Left lung (tissue), 10 donors: Measurements from ENCODE around the gene DLG3. TPM values are rescaled to one million over a fixed set of nuclear protein-coding genes. Genes with fewer than 3 reads are reported as not detected.

ENCODE experiments used
- ATAC-seq: fragments of 200-7000 bp; cut with Tn5 transposase; one replicate; pipeline ENCODE4 v1.9.1; 2020; ENCODE audit warnings: moderate library complexity
- DNase-seq, 4 donors: peaks; one replicate each; pipeline ENCODE4 v3.0.0-alpha.2; 2013 to 2020
- H3K27ac ChIP-seq, 2 donors: fragments of 200-600 bp; sonication (generic) in 1 of 2; one replicate each; pipeline versions ENCODE4 v1.5.0 to v1.8.0; 2020 to 2021
- H3K27me3 ChIP-seq, 2 donors: fragments of 200-600 bp; sonication (generic) in 1 of 2; one replicate each; pipeline versions ENCODE4 v1.5.0 to v1.8.0; 2020 to 2021
- H3K36me3 ChIP-seq, 2 donors: fragments of 200-600 bp; sonication (generic) in 1 of 2; one replicate each; pipeline versions ENCODE4 v1.5.0 to v1.8.0; 2020 to 2021
- H3K4me1 ChIP-seq, 2 donors: fragments of 200-600 bp; one replicate each; pipeline ENCODE4 v1.8.0; 2021
- H3K4me3 ChIP-seq, 2 donors: fragments of 200-600 bp; sonication (generic) in 1 of 2; one replicate each; pipeline versions ENCODE4 v1.5.0 to v1.8.0; 2020 to 2021; ENCODE audit warnings: mild to moderate bottlenecking in 1 of 2
- H3K9me3 ChIP-seq, 2 donors: fragments of 200-600 bp; sonication (generic) in 1 of 2; one replicate each; pipeline versions ENCODE4 v1.5.0 to v1.8.0; 2020 to 2021
- intact Hi-C, 2 donors: fragments of 100-400 bp; cut with DNase I; formaldehyde crosslinking; loops; one replicate each; pipeline versions ENCODE4 v1.11.2 to v1.14.2; 2022
- polyA plus RNA-seq, 6 donors: library from polyadenylated mRNA; unstranded; fragments of 120-200 nt; gene quantifications; one replicate each; pipeline ENCODE4 v1.2.1, GENCODE V29; 2013; ENCODE audit not compliant: insufficient read length in 6 of 6
- total RNA-seq, 2 donors: library from RNA; stranded (reverse); fragmentation: NEBNext Ultra II Directional; extraction: Animal tissue kit (Norgen Biotek cat#: 25700); gene quantifications; one replicate each; pipeline ENCODE4 v1.2.1, GENCODE V29; 2021
- TF ChIP-seq, protein P1 (sequence below), 2 donors: fragments of 200-600 bp; sonication (generic) in 1 of 2; IDR thresholded peaks; one replicate each; pipeline versions ENCODE4 v1.5.0 to v1.8.0; 2021; ENCODE audit warnings: antibody characterized with exemption in 2 of 2
- donor health status: DM: no; HTN: yes; CAD: no.
- donor health status: DM: no; HTN: no; CAD: no.

DLG3 gene
- total and polyA plus RNA-seq, 8 donors, result 22.3 to 56.2 (median 50.9) TPM

DNA sequence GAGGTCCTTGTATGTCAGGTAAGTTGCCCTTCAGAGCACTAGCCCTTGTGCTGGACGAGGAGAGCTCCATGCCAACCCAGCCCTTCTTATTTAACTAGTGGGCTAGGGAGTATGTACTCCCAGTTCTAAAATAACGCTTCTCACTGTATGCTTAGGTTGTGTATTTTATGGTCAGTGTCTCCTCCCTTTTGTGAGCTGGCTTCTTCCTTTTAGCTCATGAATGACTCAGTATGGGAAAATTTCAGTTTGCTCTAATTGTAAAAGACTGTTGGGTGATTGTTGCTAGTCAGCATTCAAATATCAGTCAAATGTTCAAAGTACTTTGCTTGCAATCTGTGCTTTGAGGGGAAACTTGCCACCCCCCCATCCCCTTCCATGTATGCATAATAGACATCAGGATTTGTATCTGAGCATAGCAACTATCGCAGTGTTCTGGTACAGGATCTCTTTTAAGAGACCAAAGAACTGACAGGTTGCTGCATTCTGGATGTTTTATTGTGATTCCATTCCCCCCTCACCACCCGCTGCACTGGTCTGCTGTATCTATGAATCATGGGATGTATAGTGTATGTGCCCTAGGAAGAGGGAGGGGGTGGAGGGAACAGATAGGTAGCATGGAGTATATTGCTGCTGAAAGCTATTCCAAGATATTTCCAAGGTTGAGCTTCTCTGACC, 34.7 kb downstream of the DLG3 start:
- DNase-seq, result no peak
- peaks cover 4% of the 10 kb centered on the region in 2 donors for H3K4me1 ChIP-seq
- H3K9me3 ChIP-seq, result no peaks in the 10 kb centered on the region
- TF ChIP-seq, protein P1, sequence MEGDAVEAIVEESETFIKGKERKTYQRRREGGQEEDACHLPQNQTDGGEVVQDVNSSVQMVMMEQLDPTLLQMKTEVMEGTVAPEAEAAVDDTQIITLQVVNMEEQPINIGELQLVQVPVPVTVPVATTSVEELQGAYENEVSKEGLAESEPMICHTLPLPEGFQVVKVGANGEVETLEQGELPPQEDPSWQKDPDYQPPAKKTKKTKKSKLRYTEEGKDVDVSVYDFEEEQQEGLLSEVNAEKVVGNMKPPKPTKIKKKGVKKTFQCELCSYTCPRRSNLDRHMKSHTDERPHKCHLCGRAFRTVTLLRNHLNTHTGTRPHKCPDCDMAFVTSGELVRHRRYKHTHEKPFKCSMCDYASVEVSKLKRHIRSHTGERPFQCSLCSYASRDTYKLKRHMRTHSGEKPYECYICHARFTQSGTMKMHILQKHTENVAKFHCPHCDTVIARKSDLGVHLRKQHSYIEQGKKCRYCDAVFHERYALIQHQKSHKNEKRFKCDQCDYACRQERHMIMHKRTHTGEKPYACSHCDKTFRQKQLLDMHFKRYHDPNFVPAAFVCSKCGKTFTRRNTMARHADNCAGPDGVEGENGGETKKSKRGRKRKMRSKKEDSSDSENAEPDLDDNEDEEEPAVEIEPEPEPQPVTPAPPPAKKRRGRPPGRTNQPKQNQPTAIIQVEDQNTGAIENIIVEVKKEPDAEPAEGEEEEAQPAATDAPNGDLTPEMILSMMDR (IDR thresholded peaks at IDR 0.05), result no peak
- ATAC-seq, result peak; percentile 30
- no peaks in the 10 kb centered on the region for H3K36me3 ChIP-seq
- intact Hi-C loops, result no loop called here
- no peak overlapping the region for H3K4me3 ChIP-seq
- H3K27ac ChIP-seq, result peak overlapping the region; percentile 5 to 21
- peaks cover 0 to 5% of the 10 kb centered on the region in 2 donors for H3K27me3 ChIP-seq

DNA sequence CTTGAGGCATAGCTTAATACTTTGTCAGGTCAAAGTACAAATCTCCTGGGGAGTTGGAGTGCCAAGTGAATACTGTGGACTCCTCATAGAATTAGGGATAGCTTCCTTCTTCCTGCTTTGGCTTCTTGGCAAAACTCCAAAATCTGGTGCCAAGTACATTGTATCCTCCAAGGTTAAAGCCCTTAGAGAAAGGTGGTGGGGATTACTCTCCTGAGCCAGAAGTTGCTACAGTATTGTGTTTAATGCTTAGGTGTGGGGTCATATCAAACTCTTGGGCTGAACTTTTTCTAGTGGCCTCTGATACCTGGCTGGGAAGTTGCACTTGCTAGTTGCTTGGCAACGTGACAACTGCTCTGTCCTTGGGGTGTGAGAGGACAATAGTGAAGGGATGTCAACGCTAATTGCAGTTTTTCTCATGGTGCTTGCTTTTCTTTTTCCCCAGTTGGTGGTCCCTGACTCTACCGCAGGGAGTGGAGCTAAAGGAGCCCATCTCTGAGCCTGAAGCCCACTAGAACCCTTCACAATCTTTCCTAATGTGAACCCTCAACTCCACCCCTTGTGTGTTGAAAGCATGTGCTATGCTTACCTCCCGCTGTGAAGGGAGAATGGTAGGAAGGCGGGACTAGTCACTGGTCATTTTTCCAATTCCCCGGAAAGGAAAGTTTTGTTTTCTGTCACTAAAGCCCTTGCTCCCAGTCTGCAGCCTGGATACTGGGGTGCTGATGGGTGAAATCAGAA, 35.5 kb downstream of the DLG3 start:
- ATAC-seq, result no peak
- TF ChIP-seq, protein P1 (IDR thresholded peaks at IDR 0.05), result no peak
- Histone ChIP-seq H3K36me3 (no peaks in the 10 kb centered on the region), H3K27me3 (peaks cover 0 to 5% of the 10 kb centered on the region in 2 donors), H3K4me1 (peaks cover 4% of the 10 kb centered on the region in 2 donors), H3K9me3 (no peaks in the 10 kb centered on the region), H3K4me3 (no peak overlapping the region), H3K27ac (peak overlapping the region in 1 of 2 donors; percentile 21)
- no peak for DNase-seq
- intact Hi-C loops, result no loop called here

DNA sequence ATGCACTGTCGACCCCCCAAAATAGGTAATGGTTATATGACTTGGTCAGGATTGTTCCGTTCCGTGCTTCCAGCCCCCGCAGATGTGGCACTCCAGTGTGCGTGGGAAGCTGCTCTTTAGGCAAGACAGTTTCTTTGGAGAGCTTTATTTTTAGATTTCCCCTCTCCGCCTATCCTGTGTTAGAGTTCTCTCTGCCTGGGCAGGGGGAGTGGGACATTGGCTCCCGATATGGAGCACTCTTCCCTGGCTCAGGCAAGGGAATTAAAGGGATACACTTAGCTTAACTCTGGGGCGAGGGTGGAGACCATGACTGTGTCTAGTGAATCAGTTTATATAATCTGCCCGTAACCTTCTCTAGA, 36.0 kb downstream of the DLG3 start:
- DNase-seq (no peak), ATAC-seq (no peak)
- Histone ChIP-seq H3K9me3 (no peaks in the 10 kb centered on the region), H3K4me1 (peaks cover 4% of the 10 kb centered on the region in 2 donors), H3K27me3 (peaks cover 0 to 5% of the 10 kb centered on the region in 2 donors), H3K36me3 (no peaks in the 10 kb centered on the region), H3K27ac (no peak overlapping the region), H3K4me3 (no peak overlapping the region)
- intact Hi-C loops, result no loop called here
- TF ChIP-seq, protein P1 (IDR thresholded peaks at IDR 0.05), result no peak

DNA sequence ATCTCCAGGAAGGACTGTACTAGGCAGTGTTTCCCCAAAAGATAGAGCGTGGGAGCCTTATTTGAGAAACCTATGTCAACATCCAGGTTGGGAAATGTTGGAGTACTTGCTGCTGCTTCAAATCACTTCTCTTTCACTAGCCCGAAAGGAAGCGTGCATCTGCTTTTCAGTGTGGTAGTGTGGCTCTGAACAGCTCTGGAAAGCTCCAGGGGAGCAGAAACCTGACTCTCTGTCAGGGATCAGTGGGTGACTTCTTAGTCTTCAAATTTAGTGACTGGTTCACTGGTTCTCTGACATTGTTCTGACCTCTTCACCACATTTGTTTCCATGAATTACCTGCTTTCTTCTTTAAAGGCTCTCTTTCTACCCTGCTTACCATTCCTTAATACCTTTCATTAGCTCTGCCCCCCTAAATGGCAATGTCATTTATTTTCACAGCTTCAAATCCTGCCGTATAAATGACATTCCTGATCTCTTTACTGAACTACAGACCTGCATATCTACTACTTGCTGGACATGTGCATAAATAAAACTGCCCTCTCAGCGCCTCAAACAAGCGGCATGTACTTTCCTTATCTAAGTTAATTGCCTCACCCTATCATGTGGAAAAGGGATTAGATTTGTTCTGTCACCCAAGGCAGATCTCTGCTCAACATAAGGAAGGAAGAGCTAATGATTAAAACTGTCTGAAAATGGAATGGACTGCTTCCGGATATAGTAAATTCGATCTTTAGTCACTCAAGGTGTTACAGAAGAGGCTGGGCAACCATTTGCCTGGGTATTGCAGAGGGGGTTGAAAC, 37.0 kb downstream of the DLG3 start:
- intact Hi-C loops, result no loop called here
- Histone ChIP-seq H3K4me3 (no peak overlapping the region), H3K36me3 (no peaks in the 10 kb centered on the region), H3K27me3 (peaks cover 0 to 5% of the 10 kb centered on the region in 2 donors), H3K4me1 (peaks cover 4% of the 10 kb centered on the region in 2 donors), H3K27ac (peak overlapping the region in 1 of 2 donors; percentile 13), H3K9me3 (no peaks in the 10 kb centered on the region)
- ATAC-seq (peak; percentile 41), DNase-seq (no peak)
- TF ChIP-seq, protein P1 (IDR thresholded peaks at IDR 0.05), result no peak

DNA sequence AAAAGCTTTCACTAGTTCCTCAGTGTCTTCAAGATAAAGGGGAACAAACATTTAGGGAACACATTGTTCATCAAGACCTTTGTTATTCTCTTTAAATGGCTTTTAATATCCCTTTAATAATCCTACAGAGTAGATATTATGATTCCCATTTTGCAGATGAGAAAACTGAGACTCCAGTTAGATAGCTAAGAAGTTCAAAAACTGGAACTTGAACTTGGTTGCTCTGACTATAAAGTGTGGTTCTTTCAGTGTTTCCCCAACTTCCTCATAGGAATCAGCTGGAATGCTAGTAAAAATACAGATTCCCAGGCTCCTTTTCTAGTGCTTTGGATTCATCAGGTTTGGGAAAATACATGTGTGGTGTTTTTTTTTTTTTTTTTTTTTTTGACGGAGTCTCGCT, 37.7 kb downstream of the DLG3 start:
- H3K36me3 ChIP-seq, result no peaks in the 10 kb centered on the region
- peaks cover 4% of the 10 kb centered on the region in 2 donors for H3K4me1 ChIP-seq
- no peak for DNase-seq
- H3K27ac ChIP-seq, result no peak overlapping the region
- intact Hi-C loops, result no loop called here
- no peak for ATAC-seq
- no peak overlapping the region for H3K4me3 ChIP-seq
- H3K27me3 ChIP-seq, result peaks cover 0 to 5% of the 10 kb centered on the region in 2 donors
- TF ChIP-seq, protein P1 (IDR thresholded peaks at IDR 0.05), result no peak
- H3K9me3 ChIP-seq, result no peaks in the 10 kb centered on the region
